CD8-positive, alpha-beta memory T cell (primary cell): ENCODE results near the gene VPS11. TPM values are rescaled to one million over a fixed set of nuclear protein-coding genes. Genes with fewer than 3 reads are reported as not detected.
A peak's percentile ranks its signal among the peaks of the same experiment; 100 is the strongest.

ENCODE experiments used
- CTCF ChIA-PET: fragments of 350-600 bp; sonication (Branson Sonifier 250); formaldehyde crosslinking; loops from one replicate; lab custom pipeline; 2021; ENCODE audit warnings: antibody characterized with exemption; lab: Charles Lee
- POLR2A ChIA-PET: fragments of 350-600 bp; sonication (Branson Sonifier 250); formaldehyde crosslinking; loops from one replicate; lab custom pipeline; 2021; ENCODE audit warnings: antibody characterized with exemption; lab: Charles Lee
- DNase-seq, 5 donors: peaks; one replicate each; pipeline versions ENCODE4 v3.0.0 to v3.0.0-alpha.2; 2020 to 2022; ENCODE audit warnings: mixed read lengths in 1 of 5
- H3K27ac ChIP-seq: one replicate; pipeline ENCODE4 v1.7.0; 2013; ENCODE audit warnings: low read depth, mild to moderate bottlenecking, low read length, moderate library complexity
- H3K27me3 ChIP-seq: 2 replicates; pipeline ENCODE4 v1.7.0; 2013; ENCODE audit warnings: low read length, mild to moderate bottlenecking; ENCODE audit not compliant: insufficient read depth, poor library complexity, severe bottlenecking
- H3K36me3 ChIP-seq: 2 replicates; pipeline ENCODE4 v1.7.0; 2013; ENCODE audit warnings: mild to moderate bottlenecking, low read length, moderate library complexity; ENCODE audit not compliant: insufficient read depth
- H3K4me1 ChIP-seq: 2 replicates; pipeline ENCODE4 v1.7.0; 2013; ENCODE audit warnings: mild to moderate bottlenecking, low read length, moderate library complexity; ENCODE audit not compliant: insufficient read depth
- H3K4me3 ChIP-seq: 2 replicates; pipeline ENCODE4 v1.7.0; 2013; ENCODE audit warnings: mild to moderate bottlenecking, low read length
- H3K9me3 ChIP-seq: 2 replicates; pipeline ENCODE4 v1.7.0; 2013; ENCODE audit warnings: mild to moderate bottlenecking, low read length
- H3K27ac Mint-ChIP-seq, 8 donors: one replicate each; pipeline ENCODE4 v1.8.0; 2020 to 2021; ENCODE audit warnings: mixed read lengths in 8 of 8, mild to moderate bottlenecking in 6 of 8, inconsistent platforms in 3 of 8, moderate library complexity in 3 of 8
- H3K27me3 Mint-ChIP-seq, 2 donors: one replicate each; pipeline ENCODE4 v1.8.0; 2020 to 2021; ENCODE audit warnings: mixed read lengths in 2 of 2, mild to moderate bottlenecking in 1 of 2, moderate library complexity in 1 of 2
- H3K36me3 Mint-ChIP-seq, 3 donors: one replicate each; pipeline ENCODE4 v1.8.0; 2020 to 2021; ENCODE audit warnings: mixed read lengths in 3 of 3, inconsistent platforms in 1 of 3, mild to moderate bottlenecking in 1 of 3
- H3K4me1 Mint-ChIP-seq, 3 donors: one replicate each; pipeline ENCODE4 v1.8.0; 2020 to 2021; ENCODE audit warnings: mixed read lengths in 3 of 3, inconsistent platforms in 1 of 3, mild to moderate bottlenecking in 1 of 3
- H3K4me3 Mint-ChIP-seq, 7 donors: one replicate each; pipeline ENCODE4 v1.8.0; 2020 to 2021; ENCODE audit warnings: mixed read lengths in 7 of 7, mild to moderate bottlenecking in 6 of 7, moderate library complexity in 4 of 7, inconsistent platforms in 2 of 7
- H3K9me3 Mint-ChIP-seq, 5 donors: one replicate each; pipeline ENCODE4 v1.8.0; 2020 to 2022; ENCODE audit warnings: mixed read lengths in 5 of 5, mild to moderate bottlenecking in 3 of 5, moderate library complexity in 2 of 5, inconsistent platforms in 1 of 5
- polyA plus RNA-seq: library from polyadenylated mRNA; unstranded; fragments of 300-500 nt; fragmentation: Illumina TruSeq; gene quantifications from one replicate; pipeline ENCODE4 v1.2.3, GENCODE V29; 2021
- total RNA-seq, 2 experiments: library from RNA; stranded (reverse); gene quantifications; one replicate each; pipeline ENCODE4 v1.2.3, GENCODE V29; 2021

Gene VPS11
- total and polyA plus RNA-seq, 3 experiments from 2014 or later: 25.3 to 51.5 (median 26.0) TPM

GRCh38 chr11:119025099-119025473 lies 42.5 kb upstream of the VPS11 start:
- H3K4me3 Mint-ChIP-seq: no peak overlapping the region
- H3K27ac Mint-ChIP-seq: peak overlapping the region in 7 of 8 donors; percentile 45 to 93 (median 70)
- H3K4me1 ChIP-seq: peaks cover 39% of the 10 kb centered on the region
- CTCF ChIA-PET: no interaction called here
- no peak for DNase-seq
- no peaks in the 10 kb centered on the region for H3K27me3 ChIP-seq
- no peaks in the 10 kb centered on the region for H3K9me3 Mint-ChIP-seq
- H3K36me3 ChIP-seq: peaks cover 30% of the 10 kb centered on the region
- no peaks in the 10 kb centered on the region for H3K27me3 Mint-ChIP-seq
- H3K27ac ChIP-seq: no peak overlapping the region
- peaks cover 5 to 61% (median 11%) of the 10 kb centered on the region in 3 donors for H3K36me3 Mint-ChIP-seq
- no peaks in the 10 kb centered on the region for H3K9me3 ChIP-seq
- H3K4me3 ChIP-seq: no peak overlapping the region
- POLR2A ChIA-PET: no interaction called here
- peaks cover 40 to 57% (median 47%) of the 10 kb centered on the region in 3 donors for H3K4me1 Mint-ChIP-seq

- no peaks in the 10 kb centered on the region for H3K9me3 Mint-ChIP-seq
- Histone ChIP-seq H3K27me3 (no peaks in the 10 kb centered on the region), H3K4me1 (peaks cover 36% of the 10 kb centered on the region), H3K36me3 (peaks cover 30% of the 10 kb centered on the region), H3K9me3 (no peaks in the 10 kb centered on the region), H3K4me3 (no peak overlapping the region), H3K27ac (no peak overlapping the region)
- H3K36me3 Mint-ChIP-seq: peaks cover 5 to 57% (median 10%) of the 10 kb centered on the region in 3 donors
- ChIA-PET POLR2A (no interaction called here), CTCF (no interaction called here)
- peaks cover 36 to 53% (median 43%) of the 10 kb centered on the region in 3 donors for H3K4me1 Mint-ChIP-seq
- H3K27ac Mint-ChIP-seq: peak overlapping the region in 7 of 8 donors; percentile 45 to 93 (median 75)
- H3K4me3 Mint-ChIP-seq: peak overlapping the region in 1 of 7 donors; percentile 18
- no peak for DNase-seq
- H3K27me3 Mint-ChIP-seq: no peaks in the 10 kb centered on the region
Measured at GRCh38 chr11:119025541-119025940, 42.1 kb upstream of the VPS11 start.

GRCh38 chr11:119025978-119026766 lies 41.4 kb upstream of the VPS11 start:
- peak overlapping the region in 2 of 8 donors; percentile 54 to 66 for H3K27ac Mint-ChIP-seq
- ChIA-PET CTCF (no interaction called here), POLR2A (interaction anchor here (0.6 kb wide), 1 partner anchor 187 kb away, joined by 4 read pairs; no protein-coding TSS in a partner anchor)

GRCh38 chr11:119026970-119027369 lies 40.6 kb upstream of the VPS11 start:
- H3K27me3 Mint-ChIP-seq: no peaks in the 10 kb centered on the region
- ChIA-PET POLR2A (interaction anchor here (0.5 kb wide), 1 partner anchor 96 kb away, joined by 7 read pairs; no protein-coding TSS in a partner anchor), CTCF (no interaction called here)

More at GRCh38 chr11:119025978-119026766, 41.4 kb upstream of the VPS11 start:
- no peaks in the 10 kb centered on the region for H3K9me3 Mint-ChIP-seq
- peaks cover 5 to 55% (median 10%) of the 10 kb centered on the region in 3 donors for H3K36me3 Mint-ChIP-seq
- H3K27me3 ChIP-seq: no peaks in the 10 kb centered on the region
- no peak overlapping the region for H3K27ac ChIP-seq
- H3K36me3 ChIP-seq: peaks cover 28% of the 10 kb centered on the region
- H3K9me3 ChIP-seq: no peaks in the 10 kb centered on the region
- H3K27me3 Mint-ChIP-seq: no peaks in the 10 kb centered on the region
- H3K4me1 ChIP-seq: peaks cover 35% of the 10 kb centered on the region
- no peak for DNase-seq
- H3K4me3 Mint-ChIP-seq: peak overlapping the region in 1 of 7 donors; percentile 18
- H3K4me1 Mint-ChIP-seq: peaks cover 35 to 54% (median 41%) of the 10 kb centered on the region in 3 donors
- no peak overlapping the region for H3K4me3 ChIP-seq

GRCh38 chr11:119027561-119028345 lies 39.9 kb upstream of the VPS11 start:
- Histone ChIP-seq H3K27ac (no peak overlapping the region), H3K4me1 (peaks cover 28% of the 10 kb centered on the region), H3K9me3 (no peaks in the 10 kb centered on the region), H3K4me3 (no peak overlapping the region), H3K27me3 (no peaks in the 10 kb centered on the region), H3K36me3 (peaks cover 21% of the 10 kb centered on the region)
- DNase-seq: no peak
- no peaks in the 10 kb centered on the region for H3K27me3 Mint-ChIP-seq
- peaks cover 0 to 40% (median 10%) of the 10 kb centered on the region in 3 donors for H3K36me3 Mint-ChIP-seq
- peak overlapping the region in 6 of 8 donors; percentile 9 to 84 (median 56) for H3K27ac Mint-ChIP-seq
- no peaks in the 10 kb centered on the region for H3K9me3 Mint-ChIP-seq
- ChIA-PET CTCF (no interaction called here), POLR2A (interaction anchor here (1.0 kb wide), 1 partner anchor 9 kb away, joined by 3 read pairs; the partner anchor contains the start of genes RPS25 and TRAPPC4)
- peak overlapping the region in 1 of 7 donors; percentile 52 for H3K4me3 Mint-ChIP-seq
- H3K4me1 Mint-ChIP-seq: peaks cover 30 to 42% (median 34%) of the 10 kb centered on the region in 3 donors

More at GRCh38 chr11:119026970-119027369, 40.6 kb upstream of the VPS11 start:
- peaks cover 30 to 46% (median 34%) of the 10 kb centered on the region in 3 donors for H3K4me1 Mint-ChIP-seq
- H3K27me3 ChIP-seq: no peaks in the 10 kb centered on the region
- no peaks in the 10 kb centered on the region for H3K9me3 ChIP-seq
- H3K4me1 ChIP-seq: peaks cover 28% of the 10 kb centered on the region
- H3K36me3 ChIP-seq: peaks cover 21% of the 10 kb centered on the region
- peak overlapping the region in 6 of 8 donors; percentile 46 to 73 (median 53) for H3K27ac Mint-ChIP-seq
- no peak for DNase-seq
- no peak overlapping the region for H3K4me3 ChIP-seq
- no peak overlapping the region for H3K27ac ChIP-seq
- H3K36me3 Mint-ChIP-seq: peaks cover 0 to 47% (median 10%) of the 10 kb centered on the region in 3 donors
- no peaks in the 10 kb centered on the region for H3K9me3 Mint-ChIP-seq
- peak overlapping the region in 1 of 7 donors; percentile 52 for H3K4me3 Mint-ChIP-seq

GRCh38 chr11:119028346-119029068 lies 39.1 kb upstream of the VPS11 start:
- peak overlapping the region in 4 of 7 donors; percentile 56 to 96 (median 90) for H3K4me3 Mint-ChIP-seq
- peaks cover 0 to 33% (median 8%) of the 10 kb centered on the region in 3 donors for H3K36me3 Mint-ChIP-seq
- Histone ChIP-seq H3K27ac (peak overlapping the region; percentile 75), H3K9me3 (no peaks in the 10 kb centered on the region), H3K4me1 (peaks cover 24% of the 10 kb centered on the region), H3K27me3 (no peaks in the 10 kb centered on the region), H3K4me3 (no peak overlapping the region), H3K36me3 (peaks cover 15% of the 10 kb centered on the region)
- ChIA-PET POLR2A (interaction anchor here (1.0 kb wide), 1 partner anchor 10 kb away, joined by 3 read pairs; the partner anchor contains the start of genes RPS25 and TRAPPC4), CTCF (interaction anchor here (1.2 kb wide), 1 partner anchor 10 kb away, joined by 3 read pairs; the partner anchor contains the start of gene RPS25)
- no peaks in the 10 kb centered on the region for H3K9me3 Mint-ChIP-seq
- peak overlapping the region in 7 of 8 donors; percentile 9 to 92 (median 63) for H3K27ac Mint-ChIP-seq
- peaks cover 26 to 36% (median 28%) of the 10 kb centered on the region in 3 donors for H3K4me1 Mint-ChIP-seq
- no peak for DNase-seq
- no peaks in the 10 kb centered on the region for H3K27me3 Mint-ChIP-seq

- H3K36me3 Mint-ChIP-seq: peaks cover 0 to 28% (median 7%) of the 10 kb centered on the region in 3 donors
- H3K36me3 ChIP-seq: peaks cover 10% of the 10 kb centered on the region
- H3K9me3 Mint-ChIP-seq: no peaks in the 10 kb centered on the region
- H3K4me1 Mint-ChIP-seq: peaks cover 23 to 31% (median 24%) of the 10 kb centered on the region in 3 donors
- no peaks in the 10 kb centered on the region for H3K27me3 Mint-ChIP-seq
- CTCF ChIA-PET: interaction anchor here (1.2 kb wide), 1 partner anchor 11 kb away, joined by 3 read pairs; the partner anchor contains the start of gene RPS25
- peaks cover 21% of the 10 kb centered on the region for H3K4me1 ChIP-seq
- no peak for DNase-seq
- peak overlapping the region; percentile 75 for H3K27ac ChIP-seq
- POLR2A ChIA-PET: interaction anchor here (1.9 kb wide), 1 partner anchor 10 kb away, joined by 10 read pairs; the partner anchor contains the start of genes RPS25 and TRAPPC4
- H3K27ac Mint-ChIP-seq: peak overlapping the region; percentile 12 to 95 (median 80)
- H3K4me3 Mint-ChIP-seq: peak overlapping the region in 6 of 7 donors; percentile 56 to 96 (median 90)
- no peaks in the 10 kb centered on the region for H3K9me3 ChIP-seq
- H3K27me3 ChIP-seq: no peaks in the 10 kb centered on the region
- no peak overlapping the region for H3K4me3 ChIP-seq
Measured at GRCh38 chr11:119029069-119029339, 38.6 kb upstream of the VPS11 start.
